Measurements from ENCODE around the gene APOF.

The APOF gene

GRCh38 chr12:56311003-56311402, 51.7 kb downstream of the APOF start:
- TF ChIP-seq CTCF (IDR thresholded peaks at IDR 0.05; ENCODE audit: low read depth, low read length, missing control alignments): no peak
- no peak overlapping the region for H3K4me3 ChIP-seq (ENCODE audit: low read depth, low read length)
- DNase-seq (ENCODE audit: low read depth): no peak

All from GM12864 (cell line).